Calu3 (cell line): ENCODE results near the gene RAB40C. TPM values are rescaled to one million over a fixed set of nuclear protein-coding genes. Genes with fewer than 3 reads are reported as not detected.

Source experiments
- BruUV-seq: library from RNA; stranded (reverse); fragments of 400-500 nt; replicated peaks from 2 replicates; lab custom pipeline; 2021; lab: Mats Ljungman, UMichigan
- CTCF ChIA-PET: fragments of 300-600 bp; sonication (Branson Sonifier 250); formaldehyde crosslinking; loops from one replicate; lab custom pipeline; 2022; ENCODE audit warnings: antibody characterized with exemption; lab: Charles Lee
- DNase-seq: peaks from one replicate; pipeline ENCODE4 v3.0.0; 2022
- H3K27ac Mint-ChIP-seq: one replicate; pipeline ENCODE4 v1.8.0; 2022; ENCODE audit warnings: mixed read lengths; ENCODE audit not compliant: unreplicated experiment
- H3K27me3 Mint-ChIP-seq: one replicate; pipeline ENCODE4 v1.8.0; 2022; ENCODE audit warnings: mixed read lengths; ENCODE audit not compliant: unreplicated experiment
- H3K36me3 Mint-ChIP-seq: one replicate; pipeline ENCODE4 v1.8.0; 2022; ENCODE audit warnings: mild to moderate bottlenecking, moderate library complexity, mixed read lengths; ENCODE audit not compliant: insufficient read depth, unreplicated experiment
- H3K4me1 Mint-ChIP-seq: one replicate; pipeline ENCODE4 v1.8.0; 2022; ENCODE audit warnings: mild to moderate bottlenecking, low read depth, mixed read lengths; ENCODE audit not compliant: unreplicated experiment
- H3K4me3 Mint-ChIP-seq: one replicate; pipeline ENCODE4 v1.8.0; 2022; ENCODE audit warnings: mild to moderate bottlenecking, low read depth, moderate library complexity, mixed read lengths; ENCODE audit not compliant: unreplicated experiment
- H3K9me3 Mint-ChIP-seq: one replicate; pipeline ENCODE4 v1.8.0; 2022; ENCODE audit warnings: low read depth, mixed read lengths; ENCODE audit not compliant: unreplicated experiment
- intact Hi-C: fragments of 100-400 bp; cut with micrococcal nuclease; formaldehyde crosslinking; loops from one replicate; pipeline ENCODE4 v1.10.0; 2022; ENCODE audit not compliant: unreplicated experiment
- total RNA-seq: library from RNA; stranded (reverse); gene quantifications from 2 replicates; pipeline ENCODE4 v1.2.3, GENCODE V29; 2022
- TF ChIP-seq, protein P1 (sequence below): fragments of 200-600 bp; IDR thresholded peaks from one replicate; pipeline ENCODE4 v1.8.0; 2022; ENCODE audit warnings: antibody characterized with exemption; ENCODE audit not compliant: unreplicated experiment

RAB40C gene
- total RNA-seq, 1 experiment from 2014 or later: 35.6 TPM

DNA sequence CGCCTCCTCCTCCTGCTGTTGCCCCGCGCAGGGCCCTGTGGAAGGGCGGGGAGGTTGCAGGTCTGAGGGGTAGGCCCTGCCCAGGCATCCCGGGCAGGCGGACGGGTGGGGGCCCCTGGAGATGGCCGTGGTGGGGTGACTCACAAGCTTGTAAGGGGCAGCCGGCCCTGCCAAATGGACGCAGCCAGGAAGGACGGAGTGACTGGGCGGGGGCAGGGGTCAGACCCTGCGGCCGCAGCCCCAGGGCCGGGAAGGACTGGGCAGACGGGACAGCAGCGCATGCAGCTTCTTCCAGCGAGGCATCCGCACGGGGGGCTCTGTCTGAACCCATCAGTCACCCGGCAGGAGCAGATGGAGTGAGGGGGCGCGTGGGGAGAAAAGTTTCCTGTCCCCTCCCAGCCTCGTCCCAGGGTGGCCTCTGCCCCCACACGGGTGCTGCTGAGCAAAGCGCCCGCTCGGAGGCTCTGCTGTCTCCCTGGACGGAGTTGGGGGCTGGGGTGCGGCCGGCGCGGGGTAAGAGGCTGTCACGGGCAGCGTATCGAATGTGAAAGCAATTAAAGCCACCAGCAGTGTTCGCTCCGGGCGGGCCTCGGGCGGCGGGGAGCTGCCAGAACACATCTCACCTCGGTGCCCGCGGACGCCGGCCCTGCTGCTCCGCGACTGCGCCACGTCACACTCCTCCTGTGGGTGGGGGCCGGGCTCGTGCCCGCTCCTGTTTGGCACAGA lies 35.1 kb upstream of the RAB40C start:
- DNase-seq: no peak
- no peaks in the 10 kb centered on the region for H3K9me3 Mint-ChIP-seq
- no TSS peak for BruUV-seq
- peaks cover 31% of the 10 kb centered on the region for H3K27me3 Mint-ChIP-seq
- intact Hi-C loops: no loop called here
- CTCF ChIA-PET: no interaction called here
- no peak overlapping the region for H3K4me3 Mint-ChIP-seq
- TF ChIP-seq, protein P1, sequence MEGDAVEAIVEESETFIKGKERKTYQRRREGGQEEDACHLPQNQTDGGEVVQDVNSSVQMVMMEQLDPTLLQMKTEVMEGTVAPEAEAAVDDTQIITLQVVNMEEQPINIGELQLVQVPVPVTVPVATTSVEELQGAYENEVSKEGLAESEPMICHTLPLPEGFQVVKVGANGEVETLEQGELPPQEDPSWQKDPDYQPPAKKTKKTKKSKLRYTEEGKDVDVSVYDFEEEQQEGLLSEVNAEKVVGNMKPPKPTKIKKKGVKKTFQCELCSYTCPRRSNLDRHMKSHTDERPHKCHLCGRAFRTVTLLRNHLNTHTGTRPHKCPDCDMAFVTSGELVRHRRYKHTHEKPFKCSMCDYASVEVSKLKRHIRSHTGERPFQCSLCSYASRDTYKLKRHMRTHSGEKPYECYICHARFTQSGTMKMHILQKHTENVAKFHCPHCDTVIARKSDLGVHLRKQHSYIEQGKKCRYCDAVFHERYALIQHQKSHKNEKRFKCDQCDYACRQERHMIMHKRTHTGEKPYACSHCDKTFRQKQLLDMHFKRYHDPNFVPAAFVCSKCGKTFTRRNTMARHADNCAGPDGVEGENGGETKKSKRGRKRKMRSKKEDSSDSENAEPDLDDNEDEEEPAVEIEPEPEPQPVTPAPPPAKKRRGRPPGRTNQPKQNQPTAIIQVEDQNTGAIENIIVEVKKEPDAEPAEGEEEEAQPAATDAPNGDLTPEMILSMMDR: no peak
- no peaks in the 10 kb centered on the region for H3K4me1 Mint-ChIP-seq
- peaks cover 24% of the 10 kb centered on the region for H3K36me3 Mint-ChIP-seq
- H3K27ac Mint-ChIP-seq: no peak overlapping the region

DNA sequence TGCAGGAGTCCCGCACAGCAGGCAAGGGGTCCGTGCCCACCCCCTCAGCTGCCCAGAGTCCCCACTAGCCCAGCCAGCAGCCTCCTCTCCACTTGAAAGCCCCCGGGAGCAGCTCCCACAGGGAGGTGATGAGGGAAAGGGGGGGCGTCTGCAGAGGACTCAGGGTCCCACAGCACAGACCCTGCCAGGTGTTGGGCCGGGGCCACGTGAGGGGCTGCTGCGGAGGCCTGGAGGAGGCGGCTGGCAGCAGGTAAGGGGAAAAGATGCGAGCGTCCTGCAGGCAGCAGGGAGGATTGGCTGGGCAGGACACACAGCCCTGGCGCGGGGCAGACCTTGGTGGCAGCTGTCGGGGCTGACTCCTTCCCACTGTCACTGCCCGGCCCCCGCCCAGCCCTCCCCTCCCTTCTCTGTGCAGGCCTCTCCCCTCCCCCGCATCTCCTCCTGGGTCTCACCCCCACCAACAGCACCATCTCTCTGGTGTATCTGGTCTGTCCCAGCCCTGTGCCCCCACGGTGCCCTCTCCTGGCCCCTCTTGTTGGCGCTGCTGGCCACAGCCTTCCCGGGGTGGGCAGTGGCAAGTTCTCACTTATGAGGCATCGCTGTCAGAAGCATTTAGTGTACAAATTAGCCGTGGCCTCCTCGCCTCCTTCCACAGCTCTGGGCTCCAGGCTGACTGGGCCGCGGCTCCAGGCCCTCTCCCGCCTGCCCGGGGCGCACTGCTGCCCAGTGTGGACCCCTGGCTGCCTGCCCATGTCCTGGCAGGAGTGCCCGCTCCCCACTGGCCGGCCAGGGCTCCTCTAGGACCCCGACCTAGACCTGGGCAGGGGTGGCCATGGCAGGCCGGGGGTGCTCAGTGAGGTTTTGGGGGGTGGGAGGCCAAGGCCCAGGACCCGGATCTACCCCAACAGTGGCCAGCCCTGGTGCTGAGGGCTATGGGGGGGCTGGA lies 34.1 kb upstream of the RAB40C start:
- no peak for DNase-seq
- intact Hi-C loops: no loop called here
- Mint-ChIP-seq H3K9me3 (no peaks in the 10 kb centered on the region), H3K4me1 (no peaks in the 10 kb centered on the region), H3K36me3 (peaks cover 24% of the 10 kb centered on the region), H3K4me3 (no peak overlapping the region), H3K27ac (no peak overlapping the region), H3K27me3 (peaks cover 31% of the 10 kb centered on the region)
- no TSS peak for BruUV-seq
- TF ChIP-seq, protein P1: no peak
- CTCF ChIA-PET: no interaction called here

DNA sequence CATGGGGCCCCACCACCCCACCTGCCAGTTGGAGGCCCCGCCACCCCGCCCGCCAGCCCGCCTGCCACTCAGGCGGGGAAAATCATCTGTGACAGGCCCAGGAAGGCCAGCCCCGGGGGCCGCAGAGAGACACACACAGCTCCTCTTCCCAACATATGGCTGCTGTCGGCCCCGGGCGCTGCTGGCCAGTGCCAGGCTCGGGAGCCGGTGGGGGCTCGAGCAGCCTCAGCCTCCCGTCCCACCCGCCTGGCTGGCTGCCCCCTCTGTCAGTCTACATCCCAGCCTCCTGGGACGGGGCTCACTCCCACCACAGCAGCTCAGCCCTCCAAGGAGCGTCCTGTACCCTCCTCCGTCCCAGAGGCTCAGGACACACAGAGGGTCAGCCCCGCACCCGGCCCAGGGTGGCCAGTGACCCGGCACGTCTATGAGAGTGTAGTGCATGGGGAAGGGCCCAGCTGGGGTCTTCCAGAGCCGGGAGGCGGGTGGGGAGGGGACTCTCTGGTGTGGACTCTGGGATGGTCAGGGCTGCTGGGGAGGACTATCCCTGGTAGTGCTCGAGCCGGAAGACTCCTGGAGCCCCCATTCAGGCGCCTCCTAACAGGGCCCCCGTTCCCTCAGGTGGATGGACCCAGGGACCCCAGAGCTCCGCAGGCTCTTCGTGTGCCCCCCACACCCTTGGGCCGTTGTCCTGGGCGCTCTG lies 33.2 kb upstream of the RAB40C start:
- no TSS peak for BruUV-seq
- no peaks in the 10 kb centered on the region for H3K9me3 Mint-ChIP-seq
- no peaks in the 10 kb centered on the region for H3K4me1 Mint-ChIP-seq
- H3K36me3 Mint-ChIP-seq: peaks cover 21% of the 10 kb centered on the region
- peaks cover 36% of the 10 kb centered on the region for H3K27me3 Mint-ChIP-seq
- TF ChIP-seq, protein P1: no peak
- intact Hi-C loops: no loop called here
- CTCF ChIA-PET: no interaction called here
- no peak for DNase-seq
- H3K27ac Mint-ChIP-seq: no peak overlapping the region
- H3K4me3 Mint-ChIP-seq: no peak overlapping the region
